ENCODE measurements around the gene TAC3. TPM values are rescaled to one million over a fixed set of nuclear protein-coding genes. Genes with fewer than 3 reads are reported as not detected.
"Not testable (repeated sequence)": the region's sequence is repeated elsewhere in the genome, so short reads cannot be mapped to it uniquely, and the experiment has no call there.

Gene TAC3
- total RNA-seq, 2 experiments from 2014 or later: not detected

DNA sequence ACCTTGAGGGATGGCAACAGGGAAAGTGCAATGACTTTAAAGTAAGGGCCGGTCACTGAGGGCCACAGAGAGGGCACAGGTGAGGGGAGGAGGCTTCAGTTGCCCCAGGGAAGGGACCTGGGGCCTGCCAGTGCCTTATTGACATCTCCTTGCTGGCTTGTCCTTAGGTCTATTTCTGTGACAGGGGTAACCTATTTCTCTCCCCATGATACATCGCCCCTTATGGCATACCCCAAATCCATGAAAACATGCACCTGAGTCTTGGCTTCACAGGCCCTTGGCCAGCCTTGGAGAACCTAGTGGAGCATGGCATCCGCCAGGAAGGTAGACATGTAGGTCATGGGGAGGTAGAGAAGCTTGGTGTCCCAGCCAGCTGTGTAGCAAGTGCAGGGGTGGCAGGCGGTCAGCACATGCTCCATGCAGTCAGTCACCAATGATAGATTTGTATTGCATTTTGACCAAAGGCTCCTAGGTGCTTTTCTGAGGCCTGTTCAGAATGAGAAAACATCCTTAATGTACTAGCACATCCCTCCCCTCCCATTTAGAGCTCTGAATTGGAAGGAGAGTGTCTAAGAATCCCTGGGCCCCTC lies 35.3 kb downstream of the TAC3 start:
- POLR2A ChIA-PET: no interaction called here
- DNase-seq (no peak), ATAC-seq (no peak)
- Mint-ChIP-seq H3K36me3 (ENCODE audit: low read depth) (no peaks in the 10 kb centered on the region), H3K9me3 (ENCODE audit: insufficient read depth) (no peaks in the 10 kb centered on the region), H3K4me1 (ENCODE audit: low read depth) (peaks cover 2% of the 10 kb centered on the region), H3K27ac (no peak overlapping the region), H3K4me3 (no peak overlapping the region), H3K27me3 (ENCODE audit: low read depth) (no peaks in the 10 kb centered on the region)
- CTCF ChIA-PET: no interaction called here

DNA sequence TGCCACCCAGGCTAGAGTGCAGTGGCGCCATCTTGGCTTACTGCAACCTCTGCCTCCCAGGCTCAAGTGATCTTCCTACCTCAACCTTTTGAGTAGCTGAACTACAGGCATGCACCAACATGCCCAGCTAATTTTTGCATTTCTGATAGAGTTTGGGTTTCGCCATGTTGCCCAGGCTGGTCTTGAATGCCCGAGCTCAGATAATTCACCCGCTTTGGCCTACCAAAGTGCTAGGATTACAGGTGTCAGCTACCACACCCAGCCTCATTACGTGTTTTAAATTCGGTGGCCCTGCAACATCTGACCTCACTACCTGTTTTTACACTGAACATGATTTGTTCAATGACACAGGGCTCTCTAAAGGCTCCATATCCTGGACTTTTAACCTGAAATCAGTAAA lies 36.1 kb downstream of the TAC3 start:
- no peak overlapping the region for H3K4me3 Mint-ChIP-seq
- no peaks in the 10 kb centered on the region for H3K27me3 Mint-ChIP-seq (ENCODE audit: low read depth)
- CTCF ChIA-PET: no interaction called here
- H3K9me3 Mint-ChIP-seq (ENCODE audit: insufficient read depth): no peaks in the 10 kb centered on the region
- no peak for ATAC-seq
- H3K4me1 Mint-ChIP-seq (ENCODE audit: low read depth): peaks cover 2% of the 10 kb centered on the region
- POLR2A ChIA-PET: no interaction called here
- no peak overlapping the region for H3K27ac Mint-ChIP-seq
- DNase-seq: no peak
- H3K36me3 Mint-ChIP-seq (ENCODE audit: low read depth): no peaks in the 10 kb centered on the region

DNA sequence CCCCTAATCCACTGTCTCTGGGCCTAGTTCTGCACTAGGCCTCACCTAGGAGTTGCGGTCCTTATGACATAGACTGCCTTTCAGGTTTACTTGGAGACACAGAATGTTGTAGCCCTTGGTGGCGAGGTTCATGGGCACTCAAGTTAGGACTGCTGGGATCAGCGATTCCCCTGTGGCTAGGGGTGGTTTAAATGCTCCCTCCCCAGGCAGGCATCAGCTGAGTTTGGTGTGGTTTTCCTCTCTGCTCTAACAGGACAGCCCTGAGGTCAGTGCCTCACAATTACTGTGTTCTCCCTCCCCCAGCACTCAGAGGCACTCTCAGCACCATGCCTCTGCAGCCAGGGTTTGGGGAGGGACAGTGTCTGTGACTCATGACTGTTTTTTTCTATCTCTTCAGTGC lies 36.7 kb downstream of the TAC3 start:
- CTCF ChIA-PET: interaction anchor here (3.4 kb wide), 1 partner anchor 8 kb away, joined by 14 read pairs; no protein-coding TSS in a partner anchor
- no peak overlapping the region for H3K27ac Mint-ChIP-seq
- no peaks in the 10 kb centered on the region for H3K27me3 Mint-ChIP-seq (ENCODE audit: low read depth)
- DNase-seq: no peak
- POLR2A ChIA-PET: no interaction called here
- H3K4me1 Mint-ChIP-seq (ENCODE audit: low read depth): peaks cover 2% of the 10 kb centered on the region
- H3K9me3 Mint-ChIP-seq (ENCODE audit: insufficient read depth): no peaks in the 10 kb centered on the region
- no peak for ATAC-seq
- no peak overlapping the region for H3K4me3 Mint-ChIP-seq
- no peaks in the 10 kb centered on the region for H3K36me3 Mint-ChIP-seq (ENCODE audit: low read depth)

DNA sequence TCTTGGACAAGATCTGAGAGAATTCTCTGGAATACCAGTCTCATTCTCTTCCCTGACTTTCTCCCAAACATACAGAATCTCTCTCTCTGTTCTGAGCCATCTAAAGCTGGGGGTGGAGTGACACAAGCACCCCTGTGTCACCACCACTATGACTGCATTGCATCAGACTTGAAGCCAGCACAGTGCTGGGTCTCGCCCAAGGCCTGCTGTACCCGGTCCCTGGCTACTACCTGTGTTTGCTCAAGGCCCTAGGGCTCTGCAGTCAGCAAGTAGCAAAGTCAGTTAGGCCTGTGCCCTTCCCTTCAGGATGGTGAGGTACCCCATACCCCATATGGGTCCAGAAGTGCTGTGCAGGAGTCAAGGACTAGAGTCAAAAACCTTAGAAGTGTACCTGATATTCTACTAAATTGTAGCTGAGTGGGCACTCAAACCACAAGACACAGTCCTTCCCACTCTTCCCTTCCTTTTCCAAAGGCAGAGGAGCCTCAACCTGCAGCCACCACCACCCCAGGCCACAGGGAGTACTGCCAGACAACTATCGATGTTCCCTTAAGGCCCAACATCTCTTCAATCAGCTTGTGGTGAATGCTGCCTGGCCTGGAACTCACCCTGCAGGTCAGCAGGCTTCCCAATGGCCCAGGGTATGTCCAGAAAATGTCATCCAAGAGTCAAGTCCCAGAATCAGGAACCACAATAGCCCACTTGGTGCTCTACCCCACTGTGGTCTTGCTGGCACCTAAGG lies 37.8 kb downstream of the TAC3 start:
- no peak overlapping the region for H3K4me3 Mint-ChIP-seq
- H3K36me3 Mint-ChIP-seq (ENCODE audit: low read depth): no peaks in the 10 kb centered on the region
- no peak for DNase-seq
- no peaks in the 10 kb centered on the region for H3K9me3 Mint-ChIP-seq (ENCODE audit: insufficient read depth)
- peaks cover 2% of the 10 kb centered on the region for H3K4me1 Mint-ChIP-seq (ENCODE audit: low read depth)
- H3K27me3 Mint-ChIP-seq (ENCODE audit: low read depth): no peaks in the 10 kb centered on the region
- ATAC-seq: no peak
- no peak overlapping the region for H3K27ac Mint-ChIP-seq
- ChIA-PET POLR2A (interaction anchor here (0.6 kb wide), 1 partner anchor 72 kb away, joined by 3 read pairs; no protein-coding TSS in a partner anchor), CTCF (interaction anchor here (3.4 kb wide), 1 partner anchor 9 kb away, joined by 14 read pairs; no protein-coding TSS in a partner anchor)

DNA sequence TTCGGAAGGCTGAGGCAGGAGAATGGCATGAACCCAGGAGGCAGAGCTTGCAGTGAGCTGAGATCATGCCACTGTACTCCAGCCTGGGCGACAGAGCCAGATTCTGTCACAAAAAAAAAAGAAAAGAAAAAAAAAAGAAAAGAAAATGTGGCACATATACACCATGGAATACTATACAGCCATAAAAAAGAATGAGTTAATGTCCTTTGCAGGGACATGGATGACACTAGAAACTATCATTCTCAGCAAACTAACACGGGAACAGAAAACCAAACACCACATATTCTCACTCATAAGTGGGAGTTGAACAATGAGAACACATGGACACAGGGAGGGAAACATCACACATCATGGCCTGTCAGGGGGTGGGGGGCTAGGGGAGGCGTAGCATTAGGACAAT lies 39.0 kb downstream of the TAC3 start:
- H3K4me3 Mint-ChIP-seq; H3K36me3 Mint-ChIP-seq (ENCODE audit: low read depth); DNase-seq; ATAC-seq; H3K4me1 Mint-ChIP-seq (ENCODE audit: low read depth); H3K9me3 Mint-ChIP-seq (ENCODE audit: insufficient read depth); H3K27me3 Mint-ChIP-seq (ENCODE audit: low read depth); H3K27ac Mint-ChIP-seq; POLR2A ChIA-PET: not testable (repeated sequence)
- CTCF ChIA-PET: interaction anchor here (3.4 kb wide), 1 partner anchor 11 kb away, joined by 14 read pairs; no protein-coding TSS in a partner anchor

DNA sequence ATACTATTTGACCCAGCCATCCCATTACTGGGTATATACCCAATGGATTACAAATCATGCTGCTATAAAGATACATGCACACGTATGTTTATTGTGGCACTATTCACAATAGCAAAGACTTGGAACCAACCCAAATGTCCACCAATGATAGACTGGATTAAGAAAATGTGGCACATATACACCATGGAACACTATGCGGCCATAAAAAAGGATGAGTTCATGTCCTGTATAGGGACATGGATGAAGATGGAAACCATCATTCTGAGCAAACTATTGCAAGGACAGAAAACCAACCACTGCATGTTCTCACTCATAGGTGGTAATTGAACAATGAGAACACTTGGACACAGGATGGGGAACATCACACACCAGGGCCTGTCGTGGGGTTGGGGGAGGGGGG lies 42.1 kb downstream of the TAC3 start:
- ATAC-seq; H3K36me3 Mint-ChIP-seq (ENCODE audit: low read depth); H3K9me3 Mint-ChIP-seq (ENCODE audit: insufficient read depth); POLR2A ChIA-PET; H3K27ac Mint-ChIP-seq; H3K4me1 Mint-ChIP-seq (ENCODE audit: low read depth); DNase-seq; H3K4me3 Mint-ChIP-seq: not testable (repeated sequence)
- H3K27me3 Mint-ChIP-seq (ENCODE audit: low read depth): peaks cover 13% of the 10 kb centered on the region
- CTCF ChIA-PET: interaction anchor here (1.4 kb wide), 1 partner anchor 210 kb away, joined by 3 read pairs; no protein-coding TSS in a partner anchor

DNA sequence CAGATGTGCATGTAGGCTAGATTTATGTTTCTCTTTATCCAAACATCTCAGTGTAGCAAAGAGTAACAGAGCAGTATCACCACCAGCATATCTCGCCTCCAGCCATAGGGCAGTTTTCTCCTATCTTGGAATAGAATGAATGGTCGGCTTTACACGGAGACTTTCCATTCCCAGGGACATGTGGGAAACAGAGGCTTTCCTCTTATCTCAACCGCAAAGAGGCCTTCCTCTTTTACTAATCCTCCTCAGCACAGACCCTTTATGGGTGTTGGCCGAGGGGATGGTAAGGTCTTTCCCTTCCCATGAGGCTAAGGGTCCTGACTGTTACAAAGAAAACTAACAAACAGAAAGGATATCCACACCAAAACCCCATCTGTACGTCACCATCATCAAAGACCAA lies 47.4 kb downstream of the TAC3 start:
- DNase-seq; H3K27ac Mint-ChIP-seq; CTCF ChIA-PET; H3K4me3 Mint-ChIP-seq; H3K4me1 Mint-ChIP-seq (ENCODE audit: low read depth); POLR2A ChIA-PET; H3K36me3 Mint-ChIP-seq (ENCODE audit: low read depth); H3K9me3 Mint-ChIP-seq (ENCODE audit: insufficient read depth); ATAC-seq: not testable (repeated sequence)
- H3K27me3 Mint-ChIP-seq (ENCODE audit: low read depth): peaks cover 13% of the 10 kb centered on the region

DNA sequence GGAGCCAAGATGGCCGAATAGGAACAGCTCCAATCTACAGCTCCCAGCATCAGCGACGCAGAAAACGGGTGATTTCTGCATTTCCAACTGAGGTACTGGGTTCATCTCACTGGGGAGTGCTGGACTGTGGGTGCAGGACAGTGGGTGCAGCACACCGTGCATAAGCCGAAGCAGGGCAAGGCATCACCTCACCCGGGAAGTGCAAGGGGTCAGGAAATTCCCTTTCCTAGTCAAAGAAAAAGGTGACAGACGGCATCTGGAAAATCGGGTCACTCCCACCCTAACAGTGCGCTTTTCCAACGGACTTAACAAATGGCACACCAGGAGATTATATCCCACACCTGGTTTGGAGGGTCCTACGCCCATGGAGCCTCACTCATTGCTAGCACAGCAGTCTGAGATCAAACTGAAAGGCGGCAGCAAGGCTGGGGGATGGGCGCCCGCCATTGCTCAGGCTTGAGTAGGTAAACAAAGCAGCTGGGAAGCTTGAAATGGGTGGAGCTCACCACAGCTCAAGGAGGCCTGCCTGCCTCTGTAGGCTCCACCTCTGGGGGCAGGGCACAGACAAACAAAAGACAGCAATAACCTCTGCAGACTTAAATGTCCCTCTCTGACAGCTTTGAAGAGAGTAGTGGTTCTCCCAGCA lies 50.2 kb downstream of the TAC3 start:
- H3K27me3 Mint-ChIP-seq (ENCODE audit: low read depth); H3K9me3 Mint-ChIP-seq (ENCODE audit: insufficient read depth); H3K4me1 Mint-ChIP-seq (ENCODE audit: low read depth); H3K27ac Mint-ChIP-seq; CTCF ChIA-PET; DNase-seq; H3K36me3 Mint-ChIP-seq (ENCODE audit: low read depth); H3K4me3 Mint-ChIP-seq; ATAC-seq; POLR2A ChIA-PET: not testable (repeated sequence)

DNA sequence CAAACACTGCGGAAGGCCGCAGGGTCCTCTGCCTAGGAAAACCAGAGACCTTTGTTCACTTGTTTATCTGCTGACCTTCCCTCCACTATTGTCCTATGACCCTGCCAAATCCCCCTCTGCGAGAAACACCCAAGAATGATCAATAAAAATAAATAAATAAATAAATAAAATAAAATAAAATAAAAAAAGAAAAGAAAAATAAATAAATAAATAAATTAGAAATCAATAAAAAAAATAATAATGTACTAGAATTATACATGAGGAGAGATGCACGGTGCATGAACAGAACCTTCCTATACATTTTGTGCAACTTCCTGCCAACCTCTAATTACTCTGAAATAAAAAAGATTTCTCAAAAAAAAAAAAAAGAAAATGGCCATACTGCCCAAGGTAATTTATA lies 51.2 kb downstream of the TAC3 start:
- H3K9me3 Mint-ChIP-seq (ENCODE audit: insufficient read depth); POLR2A ChIA-PET; H3K4me1 Mint-ChIP-seq (ENCODE audit: low read depth); H3K27me3 Mint-ChIP-seq (ENCODE audit: low read depth); H3K27ac Mint-ChIP-seq; ATAC-seq; H3K36me3 Mint-ChIP-seq (ENCODE audit: low read depth); H3K4me3 Mint-ChIP-seq; CTCF ChIA-PET; DNase-seq: not testable (repeated sequence)

DNA sequence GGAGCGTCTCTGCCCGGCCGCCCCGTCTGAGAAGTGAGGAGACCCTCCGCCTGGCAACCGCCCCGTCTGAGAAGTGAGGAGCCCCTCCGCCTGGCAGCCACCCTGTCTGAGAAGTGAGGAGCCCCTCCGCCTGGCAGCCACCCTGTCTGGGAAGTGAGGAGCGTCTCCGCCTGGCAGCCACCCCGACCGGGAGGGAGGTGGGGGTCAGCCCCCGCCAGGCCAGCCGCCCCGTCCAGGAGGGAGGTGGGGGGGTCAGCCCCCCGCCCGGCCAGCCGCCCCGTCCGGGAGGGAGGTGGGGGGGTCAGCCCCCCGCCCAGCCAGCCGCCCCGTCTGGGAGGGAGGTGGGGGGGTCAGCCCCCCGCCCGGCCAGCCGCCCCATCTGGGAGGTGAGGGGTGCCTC lies 52.8 kb downstream of the TAC3 start:
- H3K4me1 Mint-ChIP-seq (ENCODE audit: low read depth); H3K36me3 Mint-ChIP-seq (ENCODE audit: low read depth); CTCF ChIA-PET; POLR2A ChIA-PET; ATAC-seq; H3K9me3 Mint-ChIP-seq (ENCODE audit: insufficient read depth); DNase-seq; H3K27ac Mint-ChIP-seq; H3K4me3 Mint-ChIP-seq: not testable (repeated sequence)
- peaks cover 14% of the 10 kb centered on the region for H3K27me3 Mint-ChIP-seq (ENCODE audit: low read depth)

DNA sequence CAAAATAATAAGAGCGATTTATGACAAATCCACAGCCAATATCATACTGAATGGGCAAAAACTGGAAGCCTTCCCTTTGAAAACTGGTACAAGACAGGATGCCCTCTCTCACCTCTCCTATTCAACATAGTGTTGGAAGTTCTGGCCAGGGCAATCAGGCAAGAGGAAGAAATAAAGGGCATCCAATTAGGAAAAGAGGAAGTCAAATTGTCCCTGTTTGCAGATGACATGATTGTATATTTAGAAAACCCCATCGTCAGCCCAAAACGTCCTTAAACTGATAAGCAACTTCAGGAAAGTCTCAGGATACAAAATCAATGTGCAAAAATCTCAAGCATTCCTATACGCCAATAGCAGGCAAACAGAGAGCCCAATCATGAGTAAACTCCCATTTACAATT lies 54.1 kb downstream of the TAC3 start:
- H3K27ac Mint-ChIP-seq; H3K4me3 Mint-ChIP-seq; H3K9me3 Mint-ChIP-seq (ENCODE audit: insufficient read depth); H3K4me1 Mint-ChIP-seq (ENCODE audit: low read depth); ATAC-seq; POLR2A ChIA-PET; CTCF ChIA-PET; DNase-seq; H3K36me3 Mint-ChIP-seq (ENCODE audit: low read depth): not testable (repeated sequence)
- H3K27me3 Mint-ChIP-seq (ENCODE audit: low read depth): peaks cover 14% of the 10 kb centered on the region

Data from activated CD8-positive, alpha-beta T cell treated with anti-CD3 and anti-CD28 coated beads, Interleukin-2, amount 10 ng/mL, durations not matched to agents 7 days and 5 days (primary cell).